Gastrocnemius medialis (tissue), 4 donors: Measurements from ENCODE around the gene MCF2L. TPM values are rescaled to one million over a fixed set of nuclear protein-coding genes. Genes with fewer than 3 reads are reported as not detected.

Experiments used
- ATAC-seq, 2 donors: fragments of 150-250 bp; one replicate each; pipeline ENCODE4 v1.9.1; 2016
- DNase-seq, 2 donors: peaks; one replicate each; pipeline ENCODE4 v3.0.0-alpha.2; 2019
- H3K27ac ChIP-seq, 4 donors: fragments of 200-600 bp; sonication (generic); 1 replicate in 1 of 4; 2 replicates in 3 of 4; pipeline ENCODE4 v1.5.1; 2016 to 2018; ENCODE audit warnings: mild to moderate bottlenecking in 2 of 4, moderate library complexity in 1 of 4
- H3K27me3 ChIP-seq, 3 donors: fragments of 200-600 bp; sonication (generic) in 2 of 3; 1 replicate in 1 of 3; 2 replicates in 2 of 3; pipeline versions ENCODE4 v1.5.1 to v1.6.0; 2016 to 2019; ENCODE audit warnings: mild to moderate bottlenecking in 1 of 3, moderate library complexity in 1 of 3
- H3K36me3 ChIP-seq, 2 donors: fragments of 200-600 bp; sonication (generic) in 1 of 2; one replicate each; pipeline ENCODE4 v1.5.1; 2017 to 2018
- H3K4me1 ChIP-seq, 2 donors: fragments of 200-600 bp; sonication (generic) in 1 of 2; one replicate each; pipeline ENCODE4 v1.5.1; 2016 to 2017; ENCODE audit warnings: mild to moderate bottlenecking in 2 of 2
- H3K4me3 ChIP-seq, 4 donors: fragments of 200-600 bp; sonication (generic) in 3 of 4; 1 replicate in 1 of 4; 2 replicates in 3 of 4; pipeline ENCODE4 v1.5.1; 2016 to 2019; ENCODE audit warnings: mild to moderate bottlenecking in 2 of 4
- H3K9me3 ChIP-seq, 3 donors: fragments of 200-600 bp; sonication (generic) in 2 of 3; 1 replicate in 1 of 3; 2 replicates in 2 of 3; pipeline ENCODE4 v1.5.1; 2016 to 2019
- CTCF ChIP-seq, 5 experiments: fragments of 450-650 bp in 3 of 5; fragments of 200-600 bp in 2 of 5; sonication (generic) in 2 of 5; IDR thresholded peaks in 4 of 5; conservative IDR thresholded peaks in 1 of 5; 1 replicate in 4 of 5; 2 replicates in 1 of 5; pipeline ENCODE4 v1.5.1; 2016 to 2019; ENCODE audit warnings: antibody characterized with exemption in 5 of 5, mild to moderate bottlenecking in 3 of 5, moderate library complexity in 3 of 5
- POLR2A ChIP-seq, 2 donors: fragments of 450-650 bp; IDR thresholded peaks; one replicate each; pipeline ENCODE4 v1.6.1; 2017; ENCODE audit warnings: antibody characterized with exemption in 2 of 2, mild to moderate bottlenecking in 2 of 2, moderate library complexity in 2 of 2
- in situ Hi-C, 4 donors: fragments of 200-750 bp; cut with MboI; loops; one replicate each; pipeline versions ENCODE4 v1.15.0 to v1.8.0; 2017; ENCODE audit warnings: low sequenced_read_pairs in 4 of 4
- intact Hi-C: fragments of 100-400 bp; cut with DNase I; formaldehyde crosslinking; loops from one replicate; pipeline ENCODE4 v1.15.1; 2023; ENCODE audit warnings: low total_unique reads
- total RNA-seq, 4 donors: library from RNA; depleted of rRNA; stranded (reverse); fragments of >200 nt; gene quantifications; one replicate each; pipeline versions ENCODE4 v1.1.0 to v1.2.3, GENCODE V29; 2016

The MCF2L gene
- total RNA-seq, 4 donors from 2014 or later = 16.1 to 21.2 (median 19.4) TPM

- DNase-seq (no peak), ATAC-seq (no peak)
- Histone ChIP-seq H3K27ac (no peak overlapping the region), H3K27me3 (no peaks in the 10 kb centered on the region), H3K4me3 (no peak overlapping the region), H3K36me3 (no peaks in the 10 kb centered on the region), H3K9me3 (no peaks in the 10 kb centered on the region), H3K4me1 (no peaks in the 10 kb centered on the region)
- in situ Hi-C loops = no loop called here
- TF ChIP-seq POLR2A (IDR thresholded peaks at IDR 0.05) (no peak), CTCF (IDR thresholded peaks at IDR 0.05 in 4 of 5, conservative IDR thresholded peaks at IDR 0.05 in 1 of 5) (no peak)
- intact Hi-C loops = no loop called here
Observed at GRCh38 chr13:113069861-113070805, 101.1 kb downstream of the MCF2L start.

- no peaks in the 10 kb centered on the region for H3K27me3 ChIP-seq
- H3K4me1 ChIP-seq = no peaks in the 10 kb centered on the region
- ATAC-seq = no peak
- TF ChIP-seq POLR2A (IDR thresholded peaks at IDR 0.05) (no peak), CTCF (IDR thresholded peaks at IDR 0.05 in 4 of 5, conservative IDR thresholded peaks at IDR 0.05 in 1 of 5) (no peak)
- DNase-seq = no peak
- no peak overlapping the region for H3K27ac ChIP-seq
- intact Hi-C loops (no loop called here), in situ Hi-C loops (no loop called here)
- no peaks in the 10 kb centered on the region for H3K9me3 ChIP-seq
- H3K4me3 ChIP-seq = no peak overlapping the region
- no peaks in the 10 kb centered on the region for H3K36me3 ChIP-seq
Observed at GRCh38 chr13:113070855-113071254, 101.8 kb downstream of the MCF2L start.

GRCh38 chr13:113072376-113072775 lies 103.4 kb downstream of the MCF2L start:
- intact Hi-C loops = no loop called here
- H3K4me3 ChIP-seq = no peak overlapping the region
- H3K4me1 ChIP-seq = no peaks in the 10 kb centered on the region
- no peaks in the 10 kb centered on the region for H3K9me3 ChIP-seq
- H3K27me3 ChIP-seq = no peaks in the 10 kb centered on the region
- ATAC-seq (no peak), DNase-seq (no peak)
- H3K27ac ChIP-seq = no peak overlapping the region
- in situ Hi-C loops = no loop called here
- TF ChIP-seq POLR2A (IDR thresholded peaks at IDR 0.05) = no peak
- no peak for TF ChIP-seq CTCF (IDR thresholded peaks at IDR 0.05 in 4 of 5, conservative IDR thresholded peaks at IDR 0.05 in 1 of 5)
- H3K36me3 ChIP-seq = no peaks in the 10 kb centered on the region

GRCh38 chr13:113073942-113074341 lies 104.9 kb downstream of the MCF2L start:
- TF ChIP-seq POLR2A (IDR thresholded peaks at IDR 0.05) (no peak), CTCF (IDR thresholded peaks at IDR 0.05 in 4 of 5, conservative IDR thresholded peaks at IDR 0.05 in 1 of 5) (no peak)

More at GRCh38 chr13:113073942-113074341, 104.9 kb downstream of the MCF2L start:
- intact Hi-C loops (no loop called here), in situ Hi-C loops (no loop called here)
- ATAC-seq (no peak), DNase-seq (no peak)
- Histone ChIP-seq H3K36me3 (no peaks in the 10 kb centered on the region), H3K4me1 (no peaks in the 10 kb centered on the region), H3K27ac (no peak overlapping the region), H3K4me3 (no peak overlapping the region), H3K27me3 (peaks cover 0 to 11% (median 4%) of the 10 kb centered on the region in 3 donors), H3K9me3 (no peaks in the 10 kb centered on the region)
